Measurements from ENCODE around the gene MGME1.

- TF ChIP-seq CTCF (IDR thresholded peaks at IDR 0.05; ENCODE audit: insufficient read depth, low read depth, low read length) (no peak), EZH2 (IDR thresholded peaks at IDR 0.05; ENCODE audit: insufficient read depth, low read length) (no peak)
These were observed 32.5 kb upstream of the MGME1 start for GRCh38 chr20:17936286-17936760.
